GM12874 (cell line): ENCODE measurements around the gene NMNAT2.

ENCODE experiments used
- TF ChIP-seq, protein P1 (sequence below): IDR thresholded peaks from 2 replicates; pipeline ENCODE4 v1.5.1; 2011; ENCODE audit warnings: low read depth, mild to moderate bottlenecking, control low read depth, low read length, moderate library complexity; ENCODE audit not compliant: insufficient read depth

Gene NMNAT2

DNA sequence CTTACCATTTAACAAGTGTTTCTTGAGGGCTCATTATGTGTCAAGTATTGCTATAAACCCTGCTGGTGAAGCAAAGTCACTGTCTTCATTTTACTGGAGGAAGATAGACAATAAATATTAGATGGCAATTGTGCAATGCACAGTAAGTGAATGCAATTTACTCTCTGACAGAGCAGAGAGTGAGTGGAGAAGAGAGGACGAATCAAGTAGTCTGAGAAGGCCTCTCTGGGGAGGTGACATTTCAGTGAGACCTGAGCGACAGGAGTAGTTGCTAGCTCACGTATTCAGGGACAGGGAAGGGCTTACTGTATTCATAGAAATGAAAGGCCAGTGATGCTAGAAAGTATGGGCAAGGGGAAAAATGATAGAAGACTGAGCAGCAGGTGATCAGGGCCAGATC, 1.2 kb upstream of the NMNAT2 start:
- TF ChIP-seq, protein P1, sequence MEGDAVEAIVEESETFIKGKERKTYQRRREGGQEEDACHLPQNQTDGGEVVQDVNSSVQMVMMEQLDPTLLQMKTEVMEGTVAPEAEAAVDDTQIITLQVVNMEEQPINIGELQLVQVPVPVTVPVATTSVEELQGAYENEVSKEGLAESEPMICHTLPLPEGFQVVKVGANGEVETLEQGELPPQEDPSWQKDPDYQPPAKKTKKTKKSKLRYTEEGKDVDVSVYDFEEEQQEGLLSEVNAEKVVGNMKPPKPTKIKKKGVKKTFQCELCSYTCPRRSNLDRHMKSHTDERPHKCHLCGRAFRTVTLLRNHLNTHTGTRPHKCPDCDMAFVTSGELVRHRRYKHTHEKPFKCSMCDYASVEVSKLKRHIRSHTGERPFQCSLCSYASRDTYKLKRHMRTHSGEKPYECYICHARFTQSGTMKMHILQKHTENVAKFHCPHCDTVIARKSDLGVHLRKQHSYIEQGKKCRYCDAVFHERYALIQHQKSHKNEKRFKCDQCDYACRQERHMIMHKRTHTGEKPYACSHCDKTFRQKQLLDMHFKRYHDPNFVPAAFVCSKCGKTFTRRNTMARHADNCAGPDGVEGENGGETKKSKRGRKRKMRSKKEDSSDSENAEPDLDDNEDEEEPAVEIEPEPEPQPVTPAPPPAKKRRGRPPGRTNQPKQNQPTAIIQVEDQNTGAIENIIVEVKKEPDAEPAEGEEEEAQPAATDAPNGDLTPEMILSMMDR, result no peak

DNA sequence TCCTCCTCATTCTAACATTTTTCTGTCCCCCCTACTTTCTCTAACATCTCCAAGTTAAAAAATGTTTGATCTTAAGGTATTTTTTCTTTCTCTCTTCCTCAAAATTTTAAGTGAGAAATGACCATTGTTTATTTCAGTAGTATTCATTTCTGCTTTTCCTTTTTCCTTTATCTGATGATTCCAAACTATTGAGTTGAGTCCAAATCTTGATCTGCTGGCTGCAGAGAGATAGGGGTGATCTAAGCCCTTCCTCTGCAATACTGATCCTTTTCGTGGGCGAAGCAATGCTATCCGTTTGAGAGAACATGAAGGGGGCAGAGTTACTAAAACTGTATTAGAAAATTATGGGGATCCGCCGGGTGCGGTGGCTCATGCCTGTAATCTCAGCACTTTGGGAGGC, 516 bp upstream of the NMNAT2 start:
- TF ChIP-seq, protein P1, result no peak

DNA sequence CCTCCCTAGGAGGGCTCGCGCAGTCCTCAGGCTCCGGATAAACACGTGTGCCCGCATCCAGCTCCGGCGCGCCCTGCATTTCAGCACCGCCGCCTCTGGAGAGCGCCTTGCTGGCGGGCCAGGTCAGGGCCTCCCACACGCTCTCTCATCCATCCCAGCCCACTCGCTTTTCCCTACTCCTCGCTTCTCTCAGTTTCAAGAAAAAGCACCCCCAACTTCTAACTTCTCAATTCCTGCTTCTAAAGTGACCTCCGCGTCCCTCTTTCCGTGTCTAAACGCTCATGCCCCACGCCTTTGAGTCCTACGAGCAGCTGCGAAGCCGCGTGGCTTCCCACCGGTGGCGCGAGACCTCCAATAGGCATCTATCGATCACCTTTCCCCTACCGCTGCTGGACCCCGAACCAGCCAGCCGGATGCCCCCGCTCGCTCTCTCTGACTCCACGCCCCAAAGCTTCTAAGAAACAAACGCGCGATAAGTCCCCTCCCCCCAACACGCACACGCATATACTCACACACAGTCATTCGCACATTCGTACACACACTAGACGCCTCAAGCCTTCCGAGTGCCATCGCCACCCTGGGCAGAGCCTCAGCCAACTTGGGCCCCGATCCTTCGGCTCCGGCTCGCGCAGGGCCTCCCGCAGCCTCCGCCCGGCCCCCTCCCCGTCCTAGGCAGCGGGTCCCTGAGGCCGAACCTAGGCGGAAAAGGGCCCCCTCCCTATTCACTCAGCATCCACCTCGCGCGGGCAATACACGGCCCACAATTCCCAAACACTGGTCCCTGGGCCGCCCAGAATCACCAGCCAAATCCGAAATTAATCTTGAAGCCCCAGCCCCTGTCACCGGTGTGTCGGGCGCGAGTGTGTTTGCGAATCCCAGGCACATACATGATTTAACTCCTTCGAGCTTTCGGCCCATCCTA, 1.1 kb downstream of the NMNAT2 start:
- TF ChIP-seq, protein P1, result no peak

DNA sequence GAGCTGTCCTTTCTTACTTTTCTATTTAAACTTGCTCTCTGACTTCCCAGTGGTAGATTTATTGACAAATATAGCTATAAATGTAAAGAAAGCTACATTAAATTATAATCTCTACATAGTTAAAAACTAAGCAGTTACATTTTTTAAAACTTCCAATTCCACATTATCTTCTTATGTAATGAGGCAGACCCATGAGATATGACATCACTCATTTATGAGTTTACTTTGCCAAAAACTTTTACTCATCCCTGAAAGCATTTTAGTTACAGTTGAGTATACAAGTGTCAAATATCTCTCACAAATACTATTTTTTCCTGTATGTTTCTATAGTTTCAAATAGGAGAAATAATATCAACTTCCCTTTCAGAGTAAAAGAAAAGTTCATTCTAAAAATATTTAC, 3.8 kb downstream of the NMNAT2 start:
- TF ChIP-seq, protein P1, result no peak

DNA sequence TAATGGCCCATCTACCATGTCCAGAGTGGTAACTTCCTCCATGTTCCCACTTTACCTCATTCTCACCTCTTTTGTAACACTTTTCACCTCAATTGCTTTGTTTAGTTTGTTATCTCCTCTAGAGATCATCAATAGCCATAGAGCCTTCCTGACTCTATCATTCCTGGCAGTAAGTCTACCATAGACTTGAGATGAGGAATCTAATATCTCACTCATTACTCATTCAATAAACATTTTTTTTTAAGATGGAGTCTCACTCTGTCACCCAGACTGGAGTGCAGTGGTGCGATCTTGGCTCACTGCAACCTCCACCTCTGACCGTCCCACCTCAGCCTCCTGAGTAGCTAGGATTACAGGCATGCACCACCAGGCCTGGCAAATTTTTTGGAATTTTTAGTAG, 7.1 kb downstream of the NMNAT2 start:
- TF ChIP-seq, protein P1, result no peak

DNA sequence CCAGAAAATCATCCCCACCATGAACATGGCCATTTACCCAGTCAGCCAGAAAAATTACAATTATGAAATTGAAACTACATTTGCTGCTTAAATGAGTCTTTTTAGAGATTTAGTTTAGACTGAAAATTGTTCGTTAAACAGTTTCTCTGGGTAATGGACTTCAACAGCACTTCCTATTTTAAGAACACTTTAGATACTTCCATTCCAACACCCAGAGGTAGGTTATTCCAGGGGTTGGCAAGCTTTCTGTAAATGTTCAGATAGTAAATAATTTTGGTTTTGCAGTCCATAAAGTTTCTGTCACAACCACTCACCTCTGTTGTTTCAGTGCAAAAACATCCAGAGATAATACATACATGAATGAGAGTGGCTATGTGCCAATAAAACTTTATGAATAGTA, 10.2 kb downstream of the NMNAT2 start:
- TF ChIP-seq, protein P1, result no peak

DNA sequence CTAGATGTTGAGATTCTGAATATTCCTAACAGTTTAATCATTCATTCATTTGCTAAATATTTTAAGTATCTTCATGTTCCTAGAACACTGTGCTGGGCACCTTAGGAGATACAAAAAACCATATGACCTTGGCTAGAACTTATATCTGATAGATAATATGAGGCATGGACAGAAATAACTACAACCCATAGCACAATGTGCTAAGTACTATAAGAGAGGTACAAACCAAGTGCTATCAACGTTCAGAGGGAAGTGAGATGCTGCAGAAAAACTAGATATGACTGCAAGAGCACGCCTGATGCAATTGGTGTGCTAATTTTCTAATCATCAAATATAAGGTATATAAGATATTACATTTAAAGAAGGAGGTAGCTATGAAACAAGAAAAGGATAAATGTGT, 10.7 kb downstream of the NMNAT2 start:
- TF ChIP-seq, protein P1, result no peak
